Activated CD4-positive, alpha-beta memory T cell treated with anti-CD3 and anti-CD28 coated beads for 36 hours (primary cell): ENCODE data around the gene PCDH15. TPM values are rescaled to one million over a fixed set of nuclear protein-coding genes. Genes with fewer than 3 reads are reported as not detected.

Source experiments
- CTCF ChIA-PET: fragments of 350-600 bp; sonication (Branson Sonifier 250); formaldehyde crosslinking; loops from one replicate; lab custom pipeline; 2021; ENCODE audit warnings: antibody characterized with exemption, inconsistent platforms; lab: Charles Lee
- POLR2A ChIA-PET: fragments of 350-600 bp; sonication (Branson Sonifier 250); formaldehyde crosslinking; loops from one replicate; lab custom pipeline; 2021; ENCODE audit warnings: antibody characterized with exemption; lab: Charles Lee
- DNase-seq: peaks from one replicate; pipeline ENCODE4 v3.0.0-alpha.2; 2020
- H3K27ac Mint-ChIP-seq: one replicate; pipeline ENCODE4 v1.8.0; 2021; ENCODE audit warnings: mixed read lengths
- H3K27me3 Mint-ChIP-seq: one replicate; pipeline ENCODE4 v1.8.0; 2021; ENCODE audit warnings: mixed read lengths
- H3K36me3 Mint-ChIP-seq: one replicate; pipeline ENCODE4 v1.8.0; 2021; ENCODE audit warnings: mixed read lengths
- H3K4me1 Mint-ChIP-seq: one replicate; pipeline ENCODE4 v1.8.0; 2021; ENCODE audit warnings: low read depth, mixed read lengths
- H3K4me3 Mint-ChIP-seq: one replicate; pipeline ENCODE4 v1.8.0; 2021; ENCODE audit warnings: mild to moderate bottlenecking, mixed read lengths
- H3K9me3 Mint-ChIP-seq: one replicate; pipeline ENCODE4 v1.8.0; 2021; ENCODE audit warnings: mixed read lengths
- intact Hi-C: fragments of 100-400 bp; cut with micrococcal nuclease; formaldehyde crosslinking; loops from one replicate; pipeline ENCODE4 v1.15.1; 2023
- total RNA-seq, 2 experiments: library from RNA; stranded (reverse); gene quantifications; one replicate each; pipeline ENCODE4 v1.2.3, GENCODE V29; 2021

PCDH15 gene
- total RNA-seq, 2 experiments from 2014 or later, result not detected

DNA sequence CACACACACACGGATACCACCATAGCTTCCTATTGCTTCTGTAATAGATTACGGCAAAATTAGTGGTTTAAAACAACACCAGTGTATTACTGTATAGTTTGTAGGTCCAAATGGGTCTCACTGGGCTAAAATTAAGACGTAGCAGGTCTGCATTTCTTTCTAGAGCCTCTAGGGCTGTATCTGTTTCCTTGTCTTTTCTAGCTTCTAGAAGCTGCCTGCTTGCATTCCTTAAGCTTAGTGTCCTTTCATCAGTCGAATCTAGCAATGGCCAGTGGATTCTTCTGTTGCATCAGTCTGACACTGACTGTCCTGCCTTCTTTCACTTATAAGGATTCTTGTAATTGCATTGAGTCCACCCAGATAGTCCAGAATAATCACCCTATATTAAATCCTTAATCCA is 882.3 kb downstream of the PCDH15 start:
- intact Hi-C loops, result no loop called here
- ChIA-PET CTCF (no interaction called here), POLR2A (no interaction called here)
- Mint-ChIP-seq H3K27me3 (no peaks in the 10 kb centered on the region), H3K4me1 (no peaks in the 10 kb centered on the region), H3K4me3 (no peak overlapping the region), H3K36me3 (no peaks in the 10 kb centered on the region), H3K27ac (no peak overlapping the region), H3K9me3 (peaks cover 17% of the 10 kb centered on the region)
- no peak for DNase-seq

DNA sequence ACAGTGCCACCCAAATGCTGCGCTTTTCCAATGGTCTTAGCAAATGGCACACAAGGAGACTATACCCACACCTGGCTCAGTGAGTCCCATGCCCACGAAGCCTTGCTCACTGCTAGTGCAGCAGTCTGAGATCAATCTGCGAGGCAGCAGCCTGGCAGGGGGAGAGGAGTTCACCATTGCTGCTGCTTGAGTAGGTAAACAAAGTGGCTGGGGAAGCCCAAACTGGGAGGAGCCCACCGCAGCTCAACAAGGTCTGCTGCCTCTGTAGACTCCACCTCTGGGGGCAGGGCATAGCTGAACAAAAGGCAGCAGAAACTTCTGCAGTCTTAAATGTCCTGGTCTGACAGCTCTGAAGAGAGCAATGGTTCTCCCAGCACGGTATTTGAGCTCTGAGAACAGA is 891.2 kb downstream of the PCDH15 start:
- H3K4me1 Mint-ChIP-seq, result no peaks in the 10 kb centered on the region
- no peaks in the 10 kb centered on the region for H3K27me3 Mint-ChIP-seq
- H3K27ac Mint-ChIP-seq, result no peak overlapping the region
- H3K4me3 Mint-ChIP-seq, result no peak overlapping the region
- intact Hi-C loops, result no loop called here
- no peak for DNase-seq
- peaks cover 40% of the 10 kb centered on the region for H3K9me3 Mint-ChIP-seq
- ChIA-PET CTCF (no interaction called here), POLR2A (no interaction called here)
- H3K36me3 Mint-ChIP-seq, result no peaks in the 10 kb centered on the region

- no peaks in the 10 kb centered on the region for H3K36me3 Mint-ChIP-seq
- CTCF ChIA-PET, result no interaction called here
Measured at GRCh38 chr10:53904506-53905241, 896.4 kb downstream of the PCDH15 start.

DNA sequence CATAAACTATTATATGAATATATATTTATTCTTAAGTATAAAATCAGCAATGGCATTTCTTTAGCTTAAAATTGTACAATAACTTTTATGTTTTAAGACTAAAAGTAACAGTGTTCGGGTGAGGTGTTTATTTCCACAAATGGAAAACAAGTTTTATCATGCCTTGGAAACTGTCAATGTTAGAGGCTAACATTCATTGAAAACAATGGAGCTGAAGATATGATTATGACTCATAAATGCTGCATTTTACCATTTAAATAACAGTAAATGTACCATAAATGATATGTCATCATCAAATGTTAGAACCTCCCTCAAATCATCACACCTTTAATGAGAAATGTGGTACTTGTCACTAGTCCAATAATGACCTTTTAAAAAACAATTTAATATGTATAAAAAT is 897.3 kb downstream of the PCDH15 start:
- CTCF ChIA-PET, result no interaction called here
- no peaks in the 10 kb centered on the region for H3K4me1 Mint-ChIP-seq
- no peaks in the 10 kb centered on the region for H3K36me3 Mint-ChIP-seq
- intact Hi-C loops, result no loop called here
- DNase-seq, result no peak
- no peak overlapping the region for H3K27ac Mint-ChIP-seq
- no peak overlapping the region for H3K4me3 Mint-ChIP-seq
- peaks cover 9% of the 10 kb centered on the region for H3K9me3 Mint-ChIP-seq
- POLR2A ChIA-PET, result no interaction called here
- no peaks in the 10 kb centered on the region for H3K27me3 Mint-ChIP-seq

More at GRCh38 chr10:53904506-53905241, 896.4 kb downstream of the PCDH15 start:
- DNase-seq, result no peak
- Mint-ChIP-seq H3K27me3 (no peaks in the 10 kb centered on the region), H3K27ac (no peak overlapping the region), H3K4me3 (no peak overlapping the region), H3K4me1 (no peaks in the 10 kb centered on the region), H3K9me3 (peaks cover 13% of the 10 kb centered on the region)
- POLR2A ChIA-PET, result no interaction called here
- intact Hi-C loops, result no loop called here

DNA sequence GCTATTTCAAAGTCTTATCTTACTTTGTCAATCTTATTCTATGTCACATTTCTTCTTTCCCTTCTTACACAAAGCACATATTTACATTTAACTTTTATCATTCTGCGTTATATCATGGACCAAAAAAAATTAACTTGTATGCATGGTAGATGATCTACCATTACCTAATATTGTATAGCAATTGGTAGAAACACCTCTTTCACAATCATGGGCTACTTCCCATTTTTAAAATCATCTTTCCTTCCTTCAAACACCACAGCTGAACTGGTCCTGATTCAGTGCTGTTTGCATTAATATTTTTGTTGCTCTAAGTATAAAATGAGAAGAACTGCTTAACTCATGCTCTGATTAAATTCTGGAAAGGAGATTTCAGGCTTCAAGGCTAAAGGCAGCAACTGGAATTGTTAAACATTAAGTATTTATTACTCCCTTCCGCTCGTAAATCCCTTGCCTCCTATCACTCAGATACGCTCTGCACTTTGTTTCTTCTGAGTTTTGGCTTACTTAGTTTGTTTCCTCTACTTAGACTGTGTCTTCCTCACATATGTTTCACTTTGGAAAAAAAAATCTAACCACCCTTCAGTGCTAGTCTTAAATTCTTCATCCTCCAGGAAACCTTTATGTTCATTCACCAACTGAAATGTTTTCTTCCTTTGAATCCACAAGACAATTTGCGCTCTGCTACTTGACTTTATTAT is 901.4 kb downstream of the PCDH15 start:
- ChIA-PET CTCF (no interaction called here), POLR2A (no interaction called here)
- no peak overlapping the region for H3K4me3 Mint-ChIP-seq
- no peak overlapping the region for H3K27ac Mint-ChIP-seq
- no peaks in the 10 kb centered on the region for H3K27me3 Mint-ChIP-seq
- intact Hi-C loops, result no loop called here
- DNase-seq, result no peak
- no peaks in the 10 kb centered on the region for H3K4me1 Mint-ChIP-seq
- H3K36me3 Mint-ChIP-seq, result no peaks in the 10 kb centered on the region
- H3K9me3 Mint-ChIP-seq, result peaks cover 11% of the 10 kb centered on the region

DNA sequence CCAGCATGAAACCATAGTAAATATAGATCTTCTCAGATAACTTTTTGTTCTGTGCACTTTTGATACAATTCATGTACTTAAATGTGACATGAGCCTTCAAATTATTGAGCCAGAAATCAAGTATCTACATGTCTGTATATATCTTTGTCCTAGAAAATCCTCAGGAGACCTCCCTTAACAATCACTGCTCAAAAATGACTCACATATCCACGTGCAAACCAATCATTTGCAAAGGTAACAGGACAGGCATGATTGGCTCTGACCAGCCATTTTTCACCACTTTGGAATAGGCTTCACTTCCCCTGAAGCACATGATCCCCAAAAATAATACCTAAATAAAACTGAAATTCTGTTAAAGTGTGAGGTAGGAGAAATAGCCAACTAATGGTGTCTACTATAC is 902.5 kb downstream of the PCDH15 start:
- H3K4me3 Mint-ChIP-seq, result no peak overlapping the region
- intact Hi-C loops, result no loop called here
- ChIA-PET CTCF (no interaction called here), POLR2A (no interaction called here)
- H3K27ac Mint-ChIP-seq, result no peak overlapping the region
- H3K9me3 Mint-ChIP-seq, result peaks cover 13% of the 10 kb centered on the region
- no peaks in the 10 kb centered on the region for H3K27me3 Mint-ChIP-seq
- DNase-seq, result no peak
- no peaks in the 10 kb centered on the region for H3K36me3 Mint-ChIP-seq
- no peaks in the 10 kb centered on the region for H3K4me1 Mint-ChIP-seq

GRCh38 chr10:53894145-53894544 is 906.9 kb downstream of the PCDH15 start:
- H3K27ac Mint-ChIP-seq, result no peak overlapping the region
- POLR2A ChIA-PET, result no interaction called here
- H3K4me1 Mint-ChIP-seq, result no peaks in the 10 kb centered on the region
- CTCF ChIA-PET, result no interaction called here
- peaks cover 17% of the 10 kb centered on the region for H3K9me3 Mint-ChIP-seq
- no peaks in the 10 kb centered on the region for H3K36me3 Mint-ChIP-seq
- no peak overlapping the region for H3K4me3 Mint-ChIP-seq
- H3K27me3 Mint-ChIP-seq, result no peaks in the 10 kb centered on the region
- intact Hi-C loops, result no loop called here
- no peak for DNase-seq

- no peak for DNase-seq
- no peaks in the 10 kb centered on the region for H3K4me1 Mint-ChIP-seq
- H3K27me3 Mint-ChIP-seq, result no peaks in the 10 kb centered on the region
- peaks cover 14% of the 10 kb centered on the region for H3K9me3 Mint-ChIP-seq
- POLR2A ChIA-PET, result no interaction called here
- H3K36me3 Mint-ChIP-seq, result no peaks in the 10 kb centered on the region
- intact Hi-C loops, result no loop called here
- H3K4me3 Mint-ChIP-seq, result no peak overlapping the region
- CTCF ChIA-PET, result no interaction called here
- H3K27ac Mint-ChIP-seq, result no peak overlapping the region
Measured at GRCh38 chr10:53893061-53893460, 908.0 kb downstream of the PCDH15 start.

DNA sequence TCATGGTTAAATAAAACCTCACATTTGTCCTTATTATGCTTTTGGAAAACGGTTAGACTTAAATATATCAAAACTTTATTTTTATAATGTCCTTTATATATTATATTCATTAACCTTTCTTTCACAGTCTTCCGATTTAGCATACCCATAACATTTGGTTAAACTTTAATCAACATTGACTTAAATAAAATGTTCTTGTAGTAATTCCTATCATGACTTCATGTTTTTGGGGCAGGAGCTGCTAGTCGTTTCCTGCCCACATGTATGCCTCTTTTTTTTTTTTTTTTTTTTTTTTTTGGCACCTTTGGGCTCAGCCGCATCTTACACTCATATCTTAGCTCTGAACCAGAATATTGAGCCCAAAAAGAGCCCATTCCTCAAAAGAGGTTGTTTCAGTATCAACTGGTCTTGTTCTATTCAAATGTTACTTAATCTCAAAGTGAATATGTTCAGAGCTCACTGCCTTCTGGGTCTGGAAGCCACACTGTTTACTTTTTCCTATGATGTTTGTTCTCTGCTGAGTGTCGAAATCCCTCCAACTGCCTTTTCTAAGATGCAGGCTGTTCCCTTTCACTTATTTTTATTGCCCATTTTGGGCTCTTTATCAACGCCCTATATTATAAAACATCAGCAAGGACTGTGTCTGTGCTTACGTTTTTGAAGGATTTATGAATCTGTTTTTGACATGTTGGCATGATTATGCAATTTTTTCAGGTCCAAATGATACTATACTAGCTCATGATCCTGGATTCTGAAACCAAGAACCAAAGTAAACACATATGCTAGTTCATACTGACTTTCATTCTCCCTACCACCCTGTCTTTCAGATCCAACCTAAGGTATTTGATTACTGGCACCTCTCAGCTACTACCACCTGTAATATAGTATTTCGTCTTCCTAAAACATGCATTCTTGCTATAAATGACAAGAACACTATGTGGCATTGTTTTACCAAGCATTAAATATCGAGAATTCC is 914.4 kb downstream of the PCDH15 start:
- H3K27ac Mint-ChIP-seq, result no peak overlapping the region
- H3K9me3 Mint-ChIP-seq, result peaks cover 6% of the 10 kb centered on the region
- ChIA-PET POLR2A (no interaction called here), CTCF (interaction anchor here (1.4 kb wide), 1 partner anchor 18 kb away, joined by 3 read pairs; no protein-coding TSS in a partner anchor)
- H3K27me3 Mint-ChIP-seq, result no peaks in the 10 kb centered on the region
- no peak for DNase-seq
- no peak overlapping the region for H3K4me3 Mint-ChIP-seq
- no peaks in the 10 kb centered on the region for H3K36me3 Mint-ChIP-seq
- intact Hi-C loops, result no loop called here
- no peaks in the 10 kb centered on the region for H3K4me1 Mint-ChIP-seq

- CTCF ChIA-PET, result interaction anchor here (1.2 kb wide), 1 partner anchor 19 kb away, joined by 5 read pairs; no protein-coding TSS in a partner anchor
- no peak overlapping the region for H3K27ac Mint-ChIP-seq
- DNase-seq, result no peak
- H3K4me3 Mint-ChIP-seq, result no peak overlapping the region
- H3K27me3 Mint-ChIP-seq, result no peaks in the 10 kb centered on the region
- H3K36me3 Mint-ChIP-seq, result no peaks in the 10 kb centered on the region
- intact Hi-C loops, result no loop called here
- peaks cover 12% of the 10 kb centered on the region for H3K9me3 Mint-ChIP-seq
- H3K4me1 Mint-ChIP-seq, result no peaks in the 10 kb centered on the region
- POLR2A ChIA-PET, result no interaction called here
Measured at GRCh38 chr10:53864846-53865245, 936.2 kb downstream of the PCDH15 start.

- Mint-ChIP-seq H3K4me3 (no peak overlapping the region), H3K9me3 (no peaks in the 10 kb centered on the region), H3K27ac (no peak overlapping the region), H3K4me1 (no peaks in the 10 kb centered on the region), H3K27me3 (no peaks in the 10 kb centered on the region), H3K36me3 (no peaks in the 10 kb centered on the region)
- ChIA-PET CTCF (no interaction called here), POLR2A (no interaction called here)
- intact Hi-C loops, result no loop called here
- DNase-seq, result no peak
Measured at GRCh38 chr10:53852450-53853175, 948.4 kb downstream of the PCDH15 start.
